Measurements from ENCODE around the gene STXBP5. TPM values are rescaled to one million over a fixed set of nuclear protein-coding genes. Genes with fewer than 3 reads are reported as not detected.
A peak's percentile ranks its signal among the peaks of the same experiment; 100 is the strongest.

Gene STXBP5
- total RNA-seq: 1 to 10 TPM; 7.6 to 8.9 TPM
- polyA plus RNA-seq: 1 to 10 TPM; 1.9 to 2.0 TPM

- H3K27me3 ChIP-seq (ENCODE audit: control insufficient read depth in 4 of 4, insufficient read depth in 4 of 4, low read length in 3 of 4): no peaks in the 10 kb centered on the region
- H3K9ac ChIP-seq (ENCODE audit: low read depth in 1 of 2, low read length in 2 of 2): peak within 1 kb of the TSS; percentile 82 to 85
- DNase-seq (ENCODE audit: low spot score): peak; percentile 53
- peaks cover 2 to 19% (median 13%) of the 10 kb centered on the region in 4 donors for H3K4me1 ChIP-seq (ENCODE audit: control insufficient read depth in 4 of 4, insufficient read depth in 4 of 4, low read length in 3 of 4)
- WGBS: under 1% methylated on average over 85 of the region's 85 CpGs
- no peaks in the 10 kb centered on the region for H3K9me3 ChIP-seq (ENCODE audit: control insufficient read depth in 4 of 4, low read length in 3 of 4)
- peak within 1 kb of the TSS; percentile 85 to 88 for H3K27ac ChIP-seq (ENCODE audit: low read depth in 1 of 2, low read length in 2 of 2)
- no peaks in the 10 kb centered on the region for H3K36me3 ChIP-seq (ENCODE audit: control insufficient read depth in 4 of 4, insufficient read depth in 3 of 4, low read depth in 1 of 4, low read length in 3 of 4)
- TF ChIP-seq SP1 (IDR thresholded peaks at IDR 0.05): no peak
- TF ChIP-seq YY1 (IDR thresholded peaks at IDR 0.05): peak; percentile 26
- no peak for TF ChIP-seq GABPA (IDR thresholded peaks at IDR 0.05 in 1 of 2, conservative IDR thresholded peaks at IDR 0.05 in 1 of 2)
- no peak for TF ChIP-seq HNF4G (IDR thresholded peaks at IDR 0.05)
- no peak for TF ChIP-seq REST (IDR thresholded peaks at IDR 0.05)
- peak within 1 kb of the TSS; percentile 76 to 98 (median 87) for H3K4me3 ChIP-seq (ENCODE audit: low read depth in 1 of 3, low read length in 3 of 3)
These were observed at the start of gene STXBP5 for GRCh38 chr6:147204060-147204785. Gene STXBP5 (plus strand): TSS chr6:147204417. CDS start chr6:147204533, 116 bp downstream.

DNA sequence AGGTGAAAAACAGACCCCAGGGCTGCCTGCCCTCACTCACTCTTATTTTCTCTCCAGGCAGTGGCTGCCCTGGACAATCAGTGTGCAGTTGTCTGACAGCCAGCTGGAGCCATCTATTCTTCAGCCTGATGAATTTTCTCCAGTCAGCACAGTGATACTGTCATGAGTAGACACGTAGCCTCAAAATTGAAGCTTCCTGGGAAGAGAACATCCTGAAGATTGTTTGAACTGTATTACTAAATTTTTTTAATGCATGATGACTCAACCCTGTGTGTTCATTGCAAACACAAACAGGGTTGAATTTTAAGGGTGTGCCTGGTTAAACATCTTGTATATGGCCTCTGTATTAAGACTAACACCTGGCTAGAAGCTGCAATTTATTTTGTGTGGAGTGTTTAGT lies 49.8 kb upstream of the STXBP5 start:
- DNase-seq (ENCODE audit: low spot score): no peak

GRCh38 chr6:147156218-147156617 lies 48.0 kb upstream of the STXBP5 start:
- Histone ChIP-seq H3K27ac (ENCODE audit: low read depth in 1 of 2, low read length in 2 of 2) (no peak overlapping the region), H3K27me3 (ENCODE audit: control insufficient read depth in 4 of 4, insufficient read depth in 4 of 4, low read length in 3 of 4) (no peaks in the 10 kb centered on the region), H3K4me3 (ENCODE audit: low read depth in 1 of 3, low read length in 3 of 3) (no peak overlapping the region), H3K9ac (ENCODE audit: low read depth in 1 of 2, low read length in 2 of 2) (no peak overlapping the region), H3K36me3 (ENCODE audit: control insufficient read depth in 4 of 4, insufficient read depth in 3 of 4, low read depth in 1 of 4, low read length in 3 of 4) (no peaks in the 10 kb centered on the region), H3K4me1 (ENCODE audit: control insufficient read depth in 4 of 4, insufficient read depth in 4 of 4, low read length in 3 of 4) (no peaks in the 10 kb centered on the region), H3K9me3 (ENCODE audit: control insufficient read depth in 4 of 4, low read length in 3 of 4) (no peaks in the 10 kb centered on the region)
- TF ChIP-seq FOXA2 (IDR thresholded peaks at IDR 0.05) (no peak), YY1 (IDR thresholded peaks at IDR 0.05) (no peak), RAD21 (IDR thresholded peaks at IDR 0.05) (no peak), HNF4A (conservative IDR thresholded peaks at IDR 0.05) (no peak), SP1 (IDR thresholded peaks at IDR 0.05) (no peak), CTCF (IDR thresholded peaks at IDR 0.05; ENCODE audit: low read depth, low read length, missing input control) (no peak), TAF1 (conservative IDR thresholded peaks at IDR 0.05) (no peak), HNF4G (IDR thresholded peaks at IDR 0.05) (no peak), JUND (IDR thresholded peaks at IDR 0.05) (no peak), GABPA (IDR thresholded peaks at IDR 0.05 in 1 of 2, conservative IDR thresholded peaks at IDR 0.05 in 1 of 2) (no peak), NR2F2 (IDR thresholded peaks at IDR 0.05) (no peak)
- TF ChIP-seq, protein P1, sequence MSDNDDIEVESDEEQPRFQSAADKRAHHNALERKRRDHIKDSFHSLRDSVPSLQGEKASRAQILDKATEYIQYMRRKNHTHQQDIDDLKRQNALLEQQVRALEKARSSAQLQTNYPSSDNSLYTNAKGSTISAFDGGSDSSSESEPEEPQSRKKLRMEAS (IDR thresholded peaks at IDR 0.05): no peak
- DNase-seq (ENCODE audit: low spot score): no peak

More for the DNA sequence above, 49.8 kb upstream of the STXBP5 start:
- WGBS: 83% methylated on average over 1 of the region's 1 CpG
- Histone ChIP-seq H3K4me1 (ENCODE audit: control insufficient read depth in 4 of 4, insufficient read depth in 4 of 4, low read length in 3 of 4) (no peaks in the 10 kb centered on the region), H3K27ac (ENCODE audit: low read depth in 1 of 2, low read length in 2 of 2) (no peak overlapping the region), H3K9me3 (ENCODE audit: control insufficient read depth in 4 of 4, low read length in 3 of 4) (no peaks in the 10 kb centered on the region), H3K36me3 (ENCODE audit: control insufficient read depth in 4 of 4, insufficient read depth in 3 of 4, low read depth in 1 of 4, low read length in 3 of 4) (no peaks in the 10 kb centered on the region), H3K9ac (ENCODE audit: low read depth in 1 of 2, low read length in 2 of 2) (no peak overlapping the region), H3K27me3 (ENCODE audit: control insufficient read depth in 4 of 4, insufficient read depth in 4 of 4, low read length in 3 of 4) (no peaks in the 10 kb centered on the region), H3K4me3 (ENCODE audit: low read depth in 1 of 3, low read length in 3 of 3) (no peak overlapping the region)
- TF ChIP-seq EGR1 (IDR thresholded peaks at IDR 0.05; ENCODE audit: low read depth in 2 of 2) (no peak), HNF4A (conservative IDR thresholded peaks at IDR 0.05) (no peak), RAD21 (IDR thresholded peaks at IDR 0.05) (no peak)

Data from liver (tissue), 9 donors.